Endothelial cell of umbilical vein (primary cell): ENCODE data around the gene BAG5. TPM values are rescaled to one million over a fixed set of nuclear protein-coding genes. Genes with fewer than 3 reads are reported as not detected.
A peak's percentile ranks its signal among the peaks of the same experiment; 100 is the strongest.

Source experiments
- BruUV-seq: library from RNA; stranded (reverse); fragments of 400-500 nt; replicated peaks from 2 replicates; lab custom pipeline; 2021; lab: Mats Ljungman, UMichigan
- CTCF ChIA-PET: fragments of 300-600, 350-600 bp; sonication (Branson Sonifier 250); formaldehyde crosslinking; loops from one replicate; lab custom pipeline; 2021; ENCODE audit warnings: antibody characterized with exemption, inconsistent platforms; lab: Charles Lee
- POLR2A ChIA-PET: fragments of 300-600, 350-600 bp; sonication (Branson Sonifier 250); formaldehyde crosslinking; loops from one replicate; lab custom pipeline; 2021; ENCODE audit warnings: antibody characterized with exemption, inconsistent platforms; lab: Charles Lee
- DNase-seq: peaks from one replicate; pipeline ENCODE4 v3.0.0-alpha.2; 2011; ENCODE audit warnings: low read depth, low spot score
- FAIRE-seq: peaks from 2 replicates; lab custom pipeline; 2011; peaks lifted over from hg19 to GRCh38; lab: Jason Lieb, UNC
- H2AFZ ChIP-seq: 2 replicates; pipeline ENCODE4 v1.6.0; 2012; ENCODE audit warnings: low read depth, low read length, control low read depth, inconsistent platforms
- H3K27ac ChIP-seq: 2 replicates; pipeline ENCODE4 v1.5.1; 2011; ENCODE audit warnings: low read depth, mild to moderate bottlenecking, control low read depth, low read length, moderate library complexity; ENCODE audit not compliant: insufficient read depth
- H3K27me3 ChIP-seq, 2 experiments: 2 replicates each; pipeline versions ENCODE4 v1.6.0 to v1.6.1; 2011; ENCODE audit warnings: low read length in 2 of 2, mixed read lengths in 1 of 2; ENCODE audit not compliant: control insufficient read depth in 2 of 2, insufficient read depth in 2 of 2
- H3K36me3 ChIP-seq, 2 experiments: 2 replicates in 1 of 2; 3 replicates in 1 of 2; pipeline ENCODE4 v1.5.1; 2011; ENCODE audit warnings: low read length in 2 of 2, mild to moderate bottlenecking in 1 of 2, moderate library complexity in 1 of 2; ENCODE audit not compliant: control insufficient read depth in 2 of 2, insufficient read depth in 2 of 2; ENCODE audit errors: extremely low read depth in 1 of 2
- H3K4me1 ChIP-seq: 3 replicates; pipeline ENCODE4 v1.5.1; 2011; ENCODE audit warnings: mild to moderate bottlenecking, low read length; ENCODE audit not compliant: control insufficient read depth, insufficient read depth; ENCODE audit errors: extremely low read depth
- H3K4me2 ChIP-seq: 2 replicates; pipeline ENCODE4 v1.6.1; 2011; ENCODE audit warnings: low read length, control low read depth, mixed read lengths; ENCODE audit not compliant: insufficient read depth
- H3K4me3 ChIP-seq, 3 experiments: fragments of 200-600 bp in 1 of 3; sonication (generic), shearing (Covaris generic) in 1 of 3; replicated peaks in 1 of 3; 2 replicates each; pipeline ENCODE4 v1.5.1; 2011 to 2016; ENCODE audit warnings: control low read depth in 3 of 3, low read length in 3 of 3, mild to moderate bottlenecking in 2 of 3, inconsistent platforms in 1 of 3, low read depth in 1 of 3, moderate library complexity in 1 of 3; ENCODE audit not compliant: insufficient read depth in 1 of 3
- H3K79me2 ChIP-seq: 2 replicates; pipeline ENCODE4 v1.6.0; 2012; ENCODE audit warnings: low read length, inconsistent platforms; ENCODE audit not compliant: control insufficient read depth, insufficient read depth
- H3K9ac ChIP-seq: replicated peaks from 2 replicates; pipeline ENCODE3; 2011; ENCODE audit warnings: low read length, control low read depth; ENCODE audit not compliant: insufficient read depth; ENCODE audit errors: extremely low read depth
- H3K9me1 ChIP-seq: replicated peaks from 3 replicates; pipeline ENCODE4 v1.6.0; 2011; ENCODE audit warnings: mild to moderate bottlenecking, low read length; ENCODE audit not compliant: control insufficient read depth, insufficient read depth; ENCODE audit errors: extremely low read depth
- H3K9me3 ChIP-seq: replicated peaks from 2 replicates; pipeline ENCODE4 v1.5.1; 2012; ENCODE audit warnings: low read length, inconsistent platforms; ENCODE audit not compliant: control insufficient read depth, insufficient read depth
- H4K20me1 ChIP-seq: replicated peaks from 2 replicates; pipeline ENCODE3; 2011; ENCODE audit warnings: mild to moderate bottlenecking, low read length; ENCODE audit not compliant: control insufficient read depth, insufficient read depth; ENCODE audit errors: extremely low read depth
- CTCF ChIP-seq, 2 donors: IDR thresholded peaks; 1 replicate in 1 of 2; 2 replicates in 1 of 2; pipeline ENCODE4 v1.5.1; 2011; ENCODE audit warnings: low read length in 2 of 2, mild to moderate bottlenecking in 2 of 2, moderate library complexity in 2 of 2, control low read depth in 1 of 2, inconsistent platforms in 1 of 2, low read depth in 1 of 2; ENCODE audit not compliant: insufficient read depth in 1 of 2; ENCODE audit errors: extremely low read depth in 1 of 2
- EZH2 ChIP-seq: IDR thresholded peaks from 2 replicates; pipeline ENCODE4 v1.6.1; 2012; ENCODE audit warnings: borderline replicate concordance, low read depth, mild to moderate bottlenecking, moderate library complexity, low read length, inconsistent platforms; ENCODE audit not compliant: severe bottlenecking
- JUN ChIP-seq: IDR thresholded peaks from 2 replicates; pipeline ENCODE4 v1.6.1; 2011; ENCODE audit warnings: borderline replicate concordance, low read depth; ENCODE audit not compliant: insufficient read length, insufficient read depth
- MYC ChIP-seq: IDR thresholded peaks from one replicate; pipeline ENCODE4 v1.6.1; 2011; ENCODE audit warnings: mild to moderate bottlenecking, low read depth, low read length
- POLR2A ChIP-seq: IDR thresholded peaks from 2 replicates; pipeline ENCODE4 v1.6.1; 2012; ENCODE audit warnings: low read depth, mild to moderate bottlenecking, control low read depth, low read length
- POLR2AphosphoS5 ChIP-seq: IDR thresholded peaks from 2 replicates; pipeline ENCODE4 v1.6.1; 2012; ENCODE audit warnings: low read depth, mild to moderate bottlenecking, control low read depth, low read length, moderate library complexity; ENCODE audit not compliant: insufficient read depth
- dilution Hi-C: fragments of 300-500 bp; cut with MboI; formaldehyde crosslinking; loops from one replicate; pipeline ENCODE4 v1.15.0; 2019; ENCODE audit warnings: low sequenced_read_pairs; ENCODE audit not compliant: extremely low pct_ligation_motif_present
- intact Hi-C: fragments of 100-400 bp; cut with micrococcal nuclease; formaldehyde crosslinking; loops from one replicate; pipeline ENCODE4 v1.10.0; 2022
- polyA plus RNA-seq, 4 experiments: library from polyadenylated mRNA; depleted of rRNA in 3 of 4; stranded (reverse) in 3 of 4; unstranded in 1 of 4; fragments of >200 nt; gene quantifications; 2 replicates each; pipeline versions ENCODE4 v1.2.1 to v1.2.3, GENCODE V29; 2011 to 2012; ENCODE audit warnings: missing spikeins in 1 of 4
- total RNA-seq: library from RNA; stranded (reverse); gene quantifications from 2 replicates; pipeline ENCODE4 v1.2.3, GENCODE V29; 2021

BAG5 gene
- total and polyA plus RNA-seq, 2 donors (not counting 3 experiments of a cell fraction or from before 2014, with no cell fraction given): 6.3 to 32.5 TPM

GRCh38 chr14:103578401-103579075 is 16.1 kb upstream of the BAG5 start:
- FAIRE-seq: no peak
- no TSS peak for BruUV-seq
- H4K20me1 ChIP-seq: peaks cover 3% of the 10 kb centered on the region
- H2AFZ ChIP-seq: no peak overlapping the region
- H3K27ac ChIP-seq: no peak overlapping the region
- POLR2A ChIA-PET: no interaction called here
- H3K4me1 ChIP-seq: peaks cover 15% of the 10 kb centered on the region
- H3K79me2 ChIP-seq: peaks cover 19% of the 10 kb centered on the region
- intact Hi-C loops (no loop called here), dilution Hi-C loops (no loop called here)
- TF ChIP-seq CTCF (IDR thresholded peaks at IDR 0.05; ENCODE audit: extremely low read depth in 1 of 2, insufficient read depth in 1 of 2, low read depth in 1 of 2, low read length in 2 of 2): no peak
- no peak for TF ChIP-seq MYC
- DNase-seq: no peak
- no peaks in the 10 kb centered on the region for H3K9me3 ChIP-seq
- no peak overlapping the region for H3K4me2 ChIP-seq
- no peak overlapping the region for H3K9ac ChIP-seq
- H3K36me3 ChIP-seq: peaks cover 14 to 18% of the 10 kb centered on the region in 2 experiments
- H3K4me3 ChIP-seq: no peak overlapping the region
- CTCF ChIA-PET: no interaction called here
- H3K27me3 ChIP-seq: no peaks in the 10 kb centered on the region
- no peaks in the 10 kb centered on the region for H3K9me1 ChIP-seq

- no peak for TF ChIP-seq EZH2
- peak; percentile 6 for TF ChIP-seq POLR2A
- no peak for TF ChIP-seq JUN
- TF ChIP-seq POLR2AphosphoS5: peak; percentile 77
- peak overlapping the region; percentile 23 for H3K4me2 ChIP-seq
- dilution Hi-C loops (no loop called here), intact Hi-C loops (loop anchor here (1.0 to 2.0 kb wide), 2 partner anchors 14 to 52 kb away; partner anchors contain the start of genes BAG5, COA8 and KLC1)
- H3K9me3 ChIP-seq: no peaks in the 10 kb centered on the region
- H2AFZ ChIP-seq: no peak overlapping the region
- H3K4me1 ChIP-seq: peaks cover 15% of the 10 kb centered on the region
- peaks cover 14% of the 10 kb centered on the region in 2 experiments for H3K36me3 ChIP-seq
- FAIRE-seq (peak; percentile 97), DNase-seq (peak; percentile 95)
- H3K27me3 ChIP-seq: no peaks in the 10 kb centered on the region
- BruUV-seq: no TSS peak
- peaks cover 3% of the 10 kb centered on the region for H4K20me1 ChIP-seq
- no peak overlapping the region for H3K4me3 ChIP-seq
- peak overlapping the region; percentile 50 for H3K9ac ChIP-seq
- no peaks in the 10 kb centered on the region for H3K9me1 ChIP-seq
- H3K27ac ChIP-seq: peak overlapping the region; percentile 42
- CTCF ChIA-PET: interaction anchor here (1.0 to 1.9 kb wide), 6 partner anchors 9 to 103 kb away, joined by 3 to 10 read pairs (median 5); no protein-coding TSS in a partner anchor
- POLR2A ChIA-PET: no interaction called here
- peaks cover 17% of the 10 kb centered on the region for H3K79me2 ChIP-seq
These were observed 14.0 kb upstream of the BAG5 start for GRCh38 chr14:103576371-103577024.
